OCI-LY7 (cell line): ENCODE measurements around the gene PIGQ.

Experiments
- EZH2phosphoT487 ChIP-seq: fragments of 200-600 bp; sonication (generic); IDR thresholded peaks from 2 replicates; pipeline ENCODE4 v1.6.1; 2018; ENCODE audit warnings: low read depth, borderline replicate concordance, mild to moderate bottlenecking, mixed run types, antibody characterized with exemption, low read length, moderate library complexity, mixed read lengths
- TF ChIP-seq, protein P1 (sequence below): fragments of 200-600 bp; sonication (generic); conservative IDR thresholded peaks from 2 replicates; pipeline ENCODE4 v1.5.1; 2014; ENCODE audit warnings: mild to moderate bottlenecking, antibody characterized with exemption, low read length, moderate library complexity, mixed read lengths

DNA sequence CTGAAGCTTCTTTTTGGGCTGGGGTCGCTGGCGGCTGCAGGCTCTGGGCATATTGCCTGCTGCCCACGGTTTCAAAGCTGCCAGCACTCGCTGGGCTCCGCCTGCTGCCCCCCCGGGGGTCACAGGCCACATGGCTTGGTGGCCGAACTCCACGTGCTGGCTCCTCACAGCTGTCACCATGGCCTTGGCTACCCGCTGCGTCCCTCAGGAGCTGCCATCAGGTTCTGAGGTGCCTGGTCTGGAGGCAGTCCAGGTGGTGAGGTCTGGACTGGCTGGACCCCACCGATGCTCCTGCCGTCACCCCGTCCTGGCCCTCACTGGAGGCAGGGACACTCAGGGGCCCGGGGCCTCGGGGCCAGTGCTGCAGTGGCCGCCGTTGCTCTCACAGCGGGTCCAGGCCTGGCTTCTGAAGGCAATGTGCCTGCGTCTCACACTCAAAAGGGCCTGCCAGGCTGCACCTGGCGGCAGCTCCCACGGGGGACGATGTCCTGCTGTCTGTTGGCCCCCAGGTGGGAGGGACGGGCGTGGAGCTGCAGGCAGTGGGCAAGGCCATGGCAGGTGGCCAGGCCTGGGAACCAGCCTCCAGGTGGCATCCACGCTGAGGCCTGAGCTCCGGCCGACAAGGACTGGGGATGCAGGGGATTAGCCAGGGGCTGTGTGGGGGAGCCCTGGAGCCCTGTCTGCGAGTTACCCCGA, 29.0 kb upstream of the PIGQ start:
- TF ChIP-seq, protein P1, sequence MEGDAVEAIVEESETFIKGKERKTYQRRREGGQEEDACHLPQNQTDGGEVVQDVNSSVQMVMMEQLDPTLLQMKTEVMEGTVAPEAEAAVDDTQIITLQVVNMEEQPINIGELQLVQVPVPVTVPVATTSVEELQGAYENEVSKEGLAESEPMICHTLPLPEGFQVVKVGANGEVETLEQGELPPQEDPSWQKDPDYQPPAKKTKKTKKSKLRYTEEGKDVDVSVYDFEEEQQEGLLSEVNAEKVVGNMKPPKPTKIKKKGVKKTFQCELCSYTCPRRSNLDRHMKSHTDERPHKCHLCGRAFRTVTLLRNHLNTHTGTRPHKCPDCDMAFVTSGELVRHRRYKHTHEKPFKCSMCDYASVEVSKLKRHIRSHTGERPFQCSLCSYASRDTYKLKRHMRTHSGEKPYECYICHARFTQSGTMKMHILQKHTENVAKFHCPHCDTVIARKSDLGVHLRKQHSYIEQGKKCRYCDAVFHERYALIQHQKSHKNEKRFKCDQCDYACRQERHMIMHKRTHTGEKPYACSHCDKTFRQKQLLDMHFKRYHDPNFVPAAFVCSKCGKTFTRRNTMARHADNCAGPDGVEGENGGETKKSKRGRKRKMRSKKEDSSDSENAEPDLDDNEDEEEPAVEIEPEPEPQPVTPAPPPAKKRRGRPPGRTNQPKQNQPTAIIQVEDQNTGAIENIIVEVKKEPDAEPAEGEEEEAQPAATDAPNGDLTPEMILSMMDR = no peak
- no peak for TF ChIP-seq EZH2phosphoT487
